ENCODE results near the gene RPL18A.

Gene RPL18A

DNA sequence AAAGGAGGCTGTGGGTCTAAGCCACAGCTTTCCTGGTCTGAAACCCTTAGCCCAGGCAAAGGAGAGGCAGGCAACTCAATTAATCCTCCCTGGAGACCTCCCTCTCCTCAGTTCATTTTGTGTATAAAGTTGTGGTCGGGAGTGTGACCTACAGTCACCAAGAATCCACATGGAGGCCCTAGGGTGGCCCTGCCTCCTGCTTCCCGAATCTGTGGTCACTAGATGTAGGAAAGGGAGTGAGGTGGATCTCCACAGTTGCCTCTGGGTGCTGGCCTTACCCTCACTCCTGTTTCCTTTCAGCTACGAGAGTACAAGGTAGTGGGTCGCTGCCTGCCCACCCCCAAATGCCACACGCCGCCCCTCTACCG lies 1.3 kb downstream of the RPL18A start:
- Histone ChIP-seq H3K27me3 (ENCODE audit: control insufficient read depth, insufficient read depth, low read length) (no peaks in the 10 kb centered on the region), H3K79me2 (peaks cover 18% of the 10 kb centered on the region), H3K4me3 (ENCODE audit: low read depth, low read length) (peak overlapping the region; percentile 96), H3K9ac (no peak overlapping the region), H3K36me3 (ENCODE audit: control insufficient read depth, insufficient read depth, low read length) (no peaks in the 10 kb centered on the region), H3K9me3 (ENCODE audit: control insufficient read depth, low read length) (no peaks in the 10 kb centered on the region), H3K4me2 (ENCODE audit: low read length) (peak overlapping the region; percentile 87), H3K27ac (no peak overlapping the region), H3K4me1 (peaks cover 7% of the 10 kb centered on the region), H2AFZ (no peak overlapping the region)
- TF ChIP-seq, protein P1, sequence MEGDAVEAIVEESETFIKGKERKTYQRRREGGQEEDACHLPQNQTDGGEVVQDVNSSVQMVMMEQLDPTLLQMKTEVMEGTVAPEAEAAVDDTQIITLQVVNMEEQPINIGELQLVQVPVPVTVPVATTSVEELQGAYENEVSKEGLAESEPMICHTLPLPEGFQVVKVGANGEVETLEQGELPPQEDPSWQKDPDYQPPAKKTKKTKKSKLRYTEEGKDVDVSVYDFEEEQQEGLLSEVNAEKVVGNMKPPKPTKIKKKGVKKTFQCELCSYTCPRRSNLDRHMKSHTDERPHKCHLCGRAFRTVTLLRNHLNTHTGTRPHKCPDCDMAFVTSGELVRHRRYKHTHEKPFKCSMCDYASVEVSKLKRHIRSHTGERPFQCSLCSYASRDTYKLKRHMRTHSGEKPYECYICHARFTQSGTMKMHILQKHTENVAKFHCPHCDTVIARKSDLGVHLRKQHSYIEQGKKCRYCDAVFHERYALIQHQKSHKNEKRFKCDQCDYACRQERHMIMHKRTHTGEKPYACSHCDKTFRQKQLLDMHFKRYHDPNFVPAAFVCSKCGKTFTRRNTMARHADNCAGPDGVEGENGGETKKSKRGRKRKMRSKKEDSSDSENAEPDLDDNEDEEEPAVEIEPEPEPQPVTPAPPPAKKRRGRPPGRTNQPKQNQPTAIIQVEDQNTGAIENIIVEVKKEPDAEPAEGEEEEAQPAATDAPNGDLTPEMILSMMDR (IDR thresholded peaks at IDR 0.05): no peak

GRCh38 chr19:17861542-17862402 lies 2.1 kb downstream of the RPL18A start:
- TF ChIP-seq, protein P1 (IDR thresholded peaks at IDR 0.05): no peak
- peaks cover 7% of the 10 kb centered on the region for H3K4me1 ChIP-seq
- H2AFZ ChIP-seq: no peak overlapping the region
- peaks cover 18% of the 10 kb centered on the region for H3K79me2 ChIP-seq
- no peaks in the 10 kb centered on the region for H3K27me3 ChIP-seq (ENCODE audit: control insufficient read depth, insufficient read depth, low read length)
- H3K27ac ChIP-seq: no peak overlapping the region
- no peak overlapping the region for H3K4me3 ChIP-seq (ENCODE audit: low read depth, low read length)
- H3K9ac ChIP-seq: no peak overlapping the region
- no peaks in the 10 kb centered on the region for H3K36me3 ChIP-seq (ENCODE audit: control insufficient read depth, insufficient read depth, low read length)
- H3K4me2 ChIP-seq (ENCODE audit: low read length): no peak overlapping the region
- H3K9me3 ChIP-seq (ENCODE audit: control insufficient read depth, low read length): no peaks in the 10 kb centered on the region

GRCh38 chr19:17862711-17863519 lies 3.2 kb downstream of the RPL18A start:
- Histone ChIP-seq H2AFZ (no peak overlapping the region), H3K79me2 (peaks cover 18% of the 10 kb centered on the region), H3K36me3 (ENCODE audit: control insufficient read depth, insufficient read depth, low read length) (no peaks in the 10 kb centered on the region), H3K9me3 (ENCODE audit: control insufficient read depth, low read length) (no peaks in the 10 kb centered on the region), H3K9ac (no peak overlapping the region), H3K4me1 (peaks cover 7% of the 10 kb centered on the region), H3K4me3 (ENCODE audit: low read depth, low read length) (no peak overlapping the region), H3K4me2 (ENCODE audit: low read length) (no peak overlapping the region), H3K27me3 (ENCODE audit: control insufficient read depth, insufficient read depth, low read length) (no peaks in the 10 kb centered on the region), H3K27ac (no peak overlapping the region)
- TF ChIP-seq, protein P1 (IDR thresholded peaks at IDR 0.05): no peak

DNA sequence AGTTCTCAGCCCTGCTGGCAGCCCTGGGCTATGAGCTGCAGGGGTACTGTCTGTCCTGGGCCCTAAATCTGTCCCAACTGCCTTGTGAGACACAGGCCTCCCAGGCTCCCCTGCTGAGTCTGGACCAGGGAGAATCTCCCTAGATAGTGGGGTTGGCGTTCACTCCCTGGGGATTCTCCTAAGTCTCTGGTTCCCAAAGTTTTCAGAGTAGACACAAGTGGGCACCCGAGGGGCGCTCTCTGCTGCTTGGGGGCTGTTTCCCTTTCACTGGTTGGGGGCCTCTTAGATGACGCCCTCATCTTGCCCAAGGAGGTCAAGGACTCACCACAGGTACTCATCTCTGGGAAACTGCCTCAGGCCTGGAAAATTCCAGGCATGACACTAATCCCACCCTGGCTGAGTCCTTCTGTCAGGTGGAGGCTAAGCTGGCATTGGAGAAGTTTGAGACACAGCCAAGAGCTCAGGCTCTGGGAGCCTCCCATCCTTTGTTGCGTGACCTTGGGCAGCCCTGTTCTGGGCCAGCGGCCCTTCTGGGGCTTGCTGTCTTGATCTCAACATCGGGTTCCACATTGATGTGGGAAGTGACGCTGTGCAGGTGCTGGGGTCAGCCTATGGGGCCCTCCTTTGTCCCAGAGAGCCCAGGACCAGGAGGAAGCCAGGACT lies 3.9 kb downstream of the RPL18A start:
- H3K4me1 ChIP-seq: peaks cover 7% of the 10 kb centered on the region
- H3K27me3 ChIP-seq (ENCODE audit: control insufficient read depth, insufficient read depth, low read length): no peaks in the 10 kb centered on the region
- TF ChIP-seq, protein P1 (IDR thresholded peaks at IDR 0.05): no peak
- H3K4me2 ChIP-seq (ENCODE audit: low read length): no peak overlapping the region
- H3K79me2 ChIP-seq: peaks cover 18% of the 10 kb centered on the region
- no peak overlapping the region for H3K4me3 ChIP-seq (ENCODE audit: low read depth, low read length)
- no peak overlapping the region for H3K9ac ChIP-seq
- H3K27ac ChIP-seq: peak overlapping the region; percentile 7
- H3K9me3 ChIP-seq (ENCODE audit: control insufficient read depth, low read length): no peaks in the 10 kb centered on the region
- no peak overlapping the region for H2AFZ ChIP-seq
- no peaks in the 10 kb centered on the region for H3K36me3 ChIP-seq (ENCODE audit: control insufficient read depth, insufficient read depth, low read length)
